GM12891 (cell line): Measurements from ENCODE around the gene ARHGAP26.

ENCODE experiments used
- PAX5 ChIP-seq: IDR thresholded peaks from 2 replicates; pipeline ENCODE4 v1.6.1; 2011; ENCODE audit warnings: low read length, moderate library complexity, mild to moderate bottlenecking; ENCODE audit not compliant: insufficient read depth, severe bottlenecking
- POLR2A ChIP-seq: IDR thresholded peaks from 2 replicates; pipeline ENCODE4 v1.6.1; 2011; ENCODE audit warnings: low read depth, low read length, control low read depth
- POLR2AphosphoS5 ChIP-seq: IDR thresholded peaks from 2 replicates; pipeline ENCODE4 v1.6.1; 2011; ENCODE audit warnings: low read depth, low read length, control low read depth
- SPI1 ChIP-seq: IDR thresholded peaks from 2 replicates; pipeline ENCODE4 v1.6.1; 2011; ENCODE audit warnings: low read depth, low read length, control low read depth
- TAF1 ChIP-seq: IDR thresholded peaks from 2 replicates; pipeline ENCODE4 v1.6.1; 2011; ENCODE audit warnings: low read depth, low read length, control low read depth

DNA sequence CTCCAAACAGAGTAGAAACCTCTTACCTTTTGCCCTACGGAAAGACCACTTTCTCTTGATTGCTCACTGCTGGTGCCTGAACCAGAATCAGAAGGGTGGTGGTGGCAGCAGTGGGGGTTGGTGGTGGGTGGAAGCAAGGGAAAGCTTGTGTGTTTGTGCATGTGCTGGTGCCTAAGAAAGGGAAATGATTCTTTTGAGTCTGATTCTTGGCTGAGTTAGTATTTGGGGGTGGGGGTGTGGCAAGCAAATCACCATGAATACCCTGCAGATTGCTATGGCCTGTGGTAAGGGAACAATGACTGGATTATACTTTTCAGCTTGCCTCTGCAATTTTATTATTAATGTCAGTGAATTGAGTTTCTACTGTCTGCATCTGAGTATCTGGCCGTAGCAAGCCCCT is 106.6 kb downstream of the ARHGAP26 start:
- TF ChIP-seq POLR2AphosphoS5: no peak
- TF ChIP-seq POLR2A: no peak
- TF ChIP-seq SPI1: no peak
- TF ChIP-seq TAF1: no peak
- no peak for TF ChIP-seq PAX5
